C4-2B (cell line): ENCODE results near the gene OR14A16.

Experiments
- H3K27ac ChIP-seq: fragments of 450-650 bp; 2 replicates; pipeline ENCODE4 v1.5.1; 2017
- ZFX ChIP-seq: fragments of 450-650 bp; IDR thresholded peaks from 2 replicates; pipeline ENCODE4 v1.6.1; 2017
- TF ChIP-seq, protein P1 (sequence below): fragments of 450-650 bp; conservative IDR thresholded peaks from 2 replicates; pipeline ENCODE4 v1.5.1; 2017; ENCODE audit warnings: mild to moderate bottlenecking

OR14A16 gene

DNA sequence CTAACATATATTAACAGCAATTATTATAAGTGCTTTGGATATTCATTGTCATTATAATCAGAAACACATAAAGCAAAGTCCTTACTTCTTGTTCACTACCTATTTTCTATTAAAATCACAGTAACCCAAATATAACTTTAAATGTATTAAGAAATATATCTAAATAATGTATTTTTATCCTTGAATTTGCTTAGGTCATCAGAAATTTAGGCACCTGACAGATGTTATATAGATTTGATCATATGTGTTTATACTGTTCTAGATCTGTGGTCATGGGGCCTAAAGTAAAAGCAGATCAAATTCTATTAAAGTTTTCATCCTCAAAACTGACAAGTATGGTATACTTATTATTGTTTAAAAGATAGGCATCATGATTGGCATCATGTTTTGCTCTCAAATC lies 54.3 kb downstream of the OR14A16 start:
- no peak overlapping the region for H3K27ac ChIP-seq
- no peak for TF ChIP-seq ZFX
- TF ChIP-seq, protein P1, sequence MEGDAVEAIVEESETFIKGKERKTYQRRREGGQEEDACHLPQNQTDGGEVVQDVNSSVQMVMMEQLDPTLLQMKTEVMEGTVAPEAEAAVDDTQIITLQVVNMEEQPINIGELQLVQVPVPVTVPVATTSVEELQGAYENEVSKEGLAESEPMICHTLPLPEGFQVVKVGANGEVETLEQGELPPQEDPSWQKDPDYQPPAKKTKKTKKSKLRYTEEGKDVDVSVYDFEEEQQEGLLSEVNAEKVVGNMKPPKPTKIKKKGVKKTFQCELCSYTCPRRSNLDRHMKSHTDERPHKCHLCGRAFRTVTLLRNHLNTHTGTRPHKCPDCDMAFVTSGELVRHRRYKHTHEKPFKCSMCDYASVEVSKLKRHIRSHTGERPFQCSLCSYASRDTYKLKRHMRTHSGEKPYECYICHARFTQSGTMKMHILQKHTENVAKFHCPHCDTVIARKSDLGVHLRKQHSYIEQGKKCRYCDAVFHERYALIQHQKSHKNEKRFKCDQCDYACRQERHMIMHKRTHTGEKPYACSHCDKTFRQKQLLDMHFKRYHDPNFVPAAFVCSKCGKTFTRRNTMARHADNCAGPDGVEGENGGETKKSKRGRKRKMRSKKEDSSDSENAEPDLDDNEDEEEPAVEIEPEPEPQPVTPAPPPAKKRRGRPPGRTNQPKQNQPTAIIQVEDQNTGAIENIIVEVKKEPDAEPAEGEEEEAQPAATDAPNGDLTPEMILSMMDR, result no peak
